ENCODE results near the gene FOXK1. TPM values are rescaled to one million over a fixed set of nuclear protein-coding genes. Genes with fewer than 3 reads are reported as not detected.
"Not testable (repeated sequence)": the region's sequence is repeated elsewhere in the genome, so short reads cannot be mapped to it uniquely, and the experiment has no call there.

FOXK1 gene
- polyA plus RNA-seq, 10 donors: 12.5 to 18.8 (median 16.4) TPM

- no peak for DNase-seq
Observed at GRCh38 chr7:4663239-4664018, 18.7 kb upstream of the FOXK1 start.

- peak in 2 of 3 donors; percentile 8 to 93 for DNase-seq
Observed at GRCh38 chr7:4665661-4666060, 16.4 kb upstream of the FOXK1 start.

GRCh38 chr7:4667776-4668509 is 14.2 kb upstream of the FOXK1 start:
- peak in 2 of 3 donors; percentile 20 to 77 for DNase-seq

GRCh38 chr7:4668510-4668847 is 13.6 kb upstream of the FOXK1 start:
- no peak for DNase-seq

- DNase-seq: no peak
Observed at GRCh38 chr7:4670791-4671190, 11.3 kb upstream of the FOXK1 start.

- no peak for DNase-seq
Observed at GRCh38 chr7:4675771-4676367, 6.2 kb upstream of the FOXK1 start.

- not testable (repeated sequence) for DNase-seq
Observed at GRCh38 chr7:4677518-4677917, 4.6 kb upstream of the FOXK1 start.

- DNase-seq: no peak
Observed at GRCh38 chr7:4681218-4681851, 760 bp upstream of the FOXK1 start.

- DNase-seq: peak in 1 of 3 donors; percentile 62
Observed at GRCh38 chr7:4682621-4683042, 537 bp downstream of the FOXK1 start.

- peak in 1 of 3 donors; percentile 38 for DNase-seq
Observed at GRCh38 chr7:4683043-4683883, 1.2 kb downstream of the FOXK1 start.

GRCh38 chr7:4683884-4684565 is 1.9 kb downstream of the FOXK1 start:
- DNase-seq: peak; percentile 25 to 66 (median 52)

- DNase-seq: no peak
Observed at GRCh38 chr7:4684846-4685245, 2.8 kb downstream of the FOXK1 start.

GRCh38 chr7:4685676-4686075 is 3.6 kb downstream of the FOXK1 start:
- not testable (repeated sequence) for DNase-seq

GRCh38 chr7:4687956-4688355 is 5.9 kb downstream of the FOXK1 start:
- no peak for DNase-seq

GRCh38 chr7:4689151-4689550 is 7.1 kb downstream of the FOXK1 start:
- no peak for DNase-seq

- no peak for DNase-seq
Observed at GRCh38 chr7:4689668-4690067, 7.6 kb downstream of the FOXK1 start.

GRCh38 chr7:4690953-4691856 is 9.1 kb downstream of the FOXK1 start:
- no peak for DNase-seq

GRCh38 chr7:4692055-4692454 is 10.0 kb downstream of the FOXK1 start:
- DNase-seq: peak; percentile 46 to 89 (median 79)

GRCh38 chr7:4692622-4693021 is 10.5 kb downstream of the FOXK1 start:
- not testable (repeated sequence) for DNase-seq

GRCh38 chr7:4693152-4693551 is 11.1 kb downstream of the FOXK1 start:
- DNase-seq: no peak

Data from muscle of back (tissue), 11 donors.